Endothelial cell (in vitro differentiated cells): Measurements from ENCODE around the gene REM1. TPM values are rescaled to one million over a fixed set of nuclear protein-coding genes. Genes with fewer than 3 reads are reported as not detected.

ENCODE experiments used
- DNase-seq: peaks from one replicate; pipeline ENCODE4 v3.0.0; 2021; ENCODE audit warnings: low spot score
- H3K27ac Mint-ChIP-seq: one replicate; pipeline ENCODE4 v1.8.0; 2021; ENCODE audit warnings: mixed read lengths, inconsistent platforms; ENCODE audit not compliant: unreplicated experiment
- H3K27me3 Mint-ChIP-seq: one replicate; pipeline ENCODE4 v1.8.0; 2021; ENCODE audit warnings: mild to moderate bottlenecking, moderate library complexity, mixed read lengths, inconsistent platforms; ENCODE audit not compliant: unreplicated experiment
- H3K36me3 Mint-ChIP-seq: one replicate; pipeline ENCODE4 v1.8.0; 2021; ENCODE audit warnings: mild to moderate bottlenecking, low read depth, mixed read lengths, inconsistent platforms; ENCODE audit not compliant: unreplicated experiment
- H3K4me1 Mint-ChIP-seq: one replicate; pipeline ENCODE4 v1.8.0; 2021; ENCODE audit warnings: mild to moderate bottlenecking, mixed read lengths, inconsistent platforms; ENCODE audit not compliant: unreplicated experiment
- H3K4me3 Mint-ChIP-seq: one replicate; pipeline ENCODE4 v1.8.0; 2021; ENCODE audit warnings: mild to moderate bottlenecking, mixed read lengths, inconsistent platforms; ENCODE audit not compliant: unreplicated experiment
- H3K9me3 Mint-ChIP-seq: one replicate; pipeline ENCODE4 v1.8.0; 2021; ENCODE audit warnings: mixed read lengths, inconsistent platforms; ENCODE audit not compliant: unreplicated experiment
- CTCF ChIP-seq: fragments of 200-600 bp; sonication (generic); IDR thresholded peaks from one replicate; pipeline ENCODE4 v1.5.0; 2021; ENCODE audit warnings: antibody characterized with exemption; ENCODE audit not compliant: unreplicated experiment
- total RNA-seq: library from RNA; stranded (reverse); fragmentation: NEBNext Ultra II Directional; extraction: Animal tissue kit (Norgen Biotek cat#: 25700); gene quantifications from one replicate; pipeline ENCODE4 v1.2.1, GENCODE V29; 2021; ENCODE audit not compliant: unreplicated experiment

The REM1 gene
- total RNA-seq, 1 donor from 2014 or later, result not detected

GRCh38 chr20:31523361-31524283 lies 48.5 kb downstream of the REM1 start:
- Mint-ChIP-seq H3K9me3 (no peaks in the 10 kb centered on the region), H3K4me3 (no peak overlapping the region), H3K27ac (peak overlapping the region; percentile 57), H3K27me3 (peaks cover 4% of the 10 kb centered on the region), H3K36me3 (peaks cover 8% of the 10 kb centered on the region), H3K4me1 (peaks cover 37% of the 10 kb centered on the region)
- TF ChIP-seq CTCF, result no peak
- peak; percentile 39 for DNase-seq

- Mint-ChIP-seq H3K36me3 (peaks cover 23% of the 10 kb centered on the region), H3K9me3 (no peaks in the 10 kb centered on the region), H3K27me3 (no peaks in the 10 kb centered on the region), H3K4me3 (no peak overlapping the region), H3K27ac (no peak overlapping the region), H3K4me1 (peaks cover 23% of the 10 kb centered on the region)
- DNase-seq, result no peak
- no peak for TF ChIP-seq CTCF
Observed at GRCh38 chr20:31527266-31527665, 52.2 kb downstream of the REM1 start.

Other genes starting within 250 kb of the REM1 start
- not detected for gene DEFB115, start 217.6 kb upstream of the REM1 start, total RNA-seq
- gene DEFB116, start 166.7 kb upstream of the REM1 start, total RNA-seq, result not detected
- gene DEFB118, start 106.7 kb upstream of the REM1 start, total RNA-seq, result not detected
- gene DEFB119, start 84.7 kb upstream of the REM1 start, total RNA-seq, result not detected
- not detected for gene DEFB121, start 69.1 kb upstream of the REM1 start, total RNA-seq
- gene DEFB123, start 34.7 kb upstream of the REM1 start, total RNA-seq, result not detected
- gene DEFB124, start 161 bp upstream of the REM1 start, total RNA-seq, result not detected
- gene HM13, start 39.2 kb downstream of the REM1 start, total RNA-seq, result 153 TPM
- gene ID1, start 130.0 kb downstream of the REM1 start, total RNA-seq, result 85.2 TPM
- not detected for gene COX4I2, start 162.6 kb downstream of the REM1 start, total RNA-seq
- 52.9 TPM for gene BCL2L1, start 247.6 kb downstream of the REM1 start, total RNA-seq